Activated CD8-positive, alpha-beta memory T cell treated with anti-CD3 and anti-CD28 coated beads for 48 hours (primary cell): ENCODE measurements around the gene ZPBP2.

Experiments
- DNase-seq, 3 experiments: peaks; one replicate each; pipeline ENCODE4 v3.0.0-alpha.2; 2020; ENCODE audit warnings: low read depth in 2 of 3, low spot score in 2 of 3

Gene ZPBP2

DNA sequence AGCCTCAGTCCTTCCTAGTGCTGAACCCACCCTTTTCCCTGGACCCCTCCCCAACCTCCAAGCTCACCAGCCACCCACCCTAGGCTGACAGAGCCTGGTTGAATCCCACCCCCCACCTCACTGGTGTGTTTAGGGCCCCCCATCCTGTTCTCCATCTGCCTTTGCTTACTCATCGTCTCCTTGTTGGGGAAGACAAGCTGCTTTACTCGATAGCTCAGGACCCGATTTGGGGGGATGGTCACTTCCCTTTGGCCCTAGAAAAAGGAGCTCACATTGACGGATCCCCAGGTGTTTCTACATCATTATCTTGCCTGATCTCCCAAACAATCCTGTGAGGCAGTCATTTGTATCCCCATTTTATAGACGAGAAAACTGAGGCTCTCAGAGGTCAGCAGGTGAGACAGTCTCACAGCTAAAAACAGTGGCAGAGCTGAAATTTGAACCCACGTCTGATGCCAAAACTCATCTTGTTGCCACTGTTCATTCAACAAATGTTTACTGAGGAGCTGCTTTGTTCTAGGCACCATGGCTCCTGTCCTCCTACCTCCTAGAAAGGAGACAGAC lies 40.9 kb downstream of the ZPBP2 start:
- no peak for DNase-seq

GRCh38 chr17:39913989-39914388 lies 46.0 kb downstream of the ZPBP2 start:
- no peak for DNase-seq

- no peak for DNase-seq
These were observed 47.6 kb downstream of the ZPBP2 start for GRCh38 chr17:39915559-39915958.

GRCh38 chr17:39916918-39917317 lies 48.9 kb downstream of the ZPBP2 start:
- DNase-seq = no peak

- no peak for DNase-seq
These were observed 51.2 kb downstream of the ZPBP2 start for GRCh38 chr17:39919087-39919683.

DNA sequence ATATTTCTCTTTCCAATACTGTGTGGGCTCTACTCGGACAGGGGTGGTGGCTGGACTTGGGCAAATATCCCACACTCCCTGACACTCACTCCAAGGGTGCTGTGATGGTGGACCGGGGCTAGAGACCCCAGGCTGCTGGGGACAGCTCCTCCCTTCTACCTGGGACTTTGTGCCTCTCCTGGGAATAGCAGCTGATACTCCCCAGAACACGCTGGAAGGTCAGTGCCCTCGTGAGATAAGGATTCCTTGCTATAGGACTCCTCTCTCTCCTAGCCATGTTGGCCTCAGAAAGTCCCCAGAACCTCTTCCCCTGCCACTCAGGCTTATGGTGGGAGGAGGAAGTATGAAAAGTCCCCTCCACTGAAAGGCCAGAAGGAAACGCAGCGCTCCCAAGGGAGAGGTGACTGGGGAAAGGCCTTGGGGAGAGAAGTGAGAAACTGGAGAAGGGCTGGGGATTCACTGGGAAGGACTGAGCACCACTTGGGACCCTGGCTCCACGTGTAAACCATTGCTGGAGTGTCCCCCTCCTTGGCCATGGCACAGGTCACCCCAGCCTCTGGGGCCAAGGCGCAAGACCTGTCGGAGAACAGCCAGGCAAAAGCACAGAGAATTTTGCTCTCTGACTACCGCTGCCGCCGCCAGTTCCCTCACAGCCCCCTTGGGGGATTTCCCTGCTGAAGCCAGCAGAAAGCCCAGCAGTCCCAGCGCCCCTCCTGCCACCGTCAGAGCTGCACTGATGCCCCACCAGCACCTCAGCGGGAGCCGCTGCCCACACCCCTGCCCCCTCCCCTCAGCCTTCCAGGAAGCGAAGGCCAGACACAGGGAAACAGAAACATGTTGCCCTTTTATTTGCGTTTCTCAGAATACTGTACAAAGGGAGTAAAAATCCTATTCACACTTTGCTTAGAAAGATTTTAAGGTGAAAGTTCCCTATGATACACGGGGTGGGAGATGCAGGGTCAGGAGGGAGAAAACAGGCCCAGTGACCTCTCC lies 52.5 kb downstream of the ZPBP2 start:
- peak in 1 of 3 experiments; percentile 53 for DNase-seq

DNA sequence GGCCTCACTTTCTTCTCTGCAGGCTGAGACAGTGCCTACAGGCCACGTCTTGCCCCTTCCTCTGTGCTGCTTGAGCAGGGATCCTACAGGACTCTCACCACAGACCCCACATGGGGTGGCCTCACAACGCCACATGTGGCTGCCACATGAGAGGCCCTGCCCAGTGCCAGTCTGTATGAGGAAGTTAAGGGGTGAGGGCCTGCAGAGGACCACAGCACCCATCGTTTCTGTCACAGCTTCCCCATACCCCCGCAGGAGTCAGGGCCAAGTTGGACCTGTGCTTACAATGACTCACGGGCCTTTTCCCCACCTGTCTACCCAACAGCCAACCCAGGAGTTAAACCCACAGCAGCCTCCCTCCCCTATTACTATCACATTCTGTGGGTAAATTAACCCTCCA lies 53.3 kb downstream of the ZPBP2 start:
- no peak for DNase-seq

GRCh38 chr17:39922006-39922405 lies 54.0 kb downstream of the ZPBP2 start:
- DNase-seq = no peak

DNA sequence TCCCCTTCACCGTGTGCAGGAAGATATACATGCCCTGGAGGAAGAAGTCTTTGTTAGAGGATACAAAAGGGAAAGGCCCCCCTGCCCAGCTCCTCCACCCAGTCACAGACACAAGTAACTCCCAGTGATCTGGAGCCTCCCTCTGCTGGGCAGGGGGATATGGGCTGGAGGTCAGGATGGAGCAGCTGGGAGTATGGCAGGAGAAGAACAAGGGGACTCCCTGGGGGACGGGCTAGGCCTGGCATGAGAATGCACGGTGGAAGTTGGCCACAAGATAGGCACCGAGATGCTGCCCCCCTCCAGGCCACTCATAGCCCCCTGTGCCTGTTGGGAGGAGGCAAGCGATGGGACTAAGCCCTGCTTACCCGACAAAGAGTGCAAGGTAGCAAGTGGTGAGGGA lies 55.2 kb downstream of the ZPBP2 start:
- no peak for DNase-seq

GRCh38 chr17:39923836-39924690 lies 56.1 kb downstream of the ZPBP2 start:
- DNase-seq = no peak

DNA sequence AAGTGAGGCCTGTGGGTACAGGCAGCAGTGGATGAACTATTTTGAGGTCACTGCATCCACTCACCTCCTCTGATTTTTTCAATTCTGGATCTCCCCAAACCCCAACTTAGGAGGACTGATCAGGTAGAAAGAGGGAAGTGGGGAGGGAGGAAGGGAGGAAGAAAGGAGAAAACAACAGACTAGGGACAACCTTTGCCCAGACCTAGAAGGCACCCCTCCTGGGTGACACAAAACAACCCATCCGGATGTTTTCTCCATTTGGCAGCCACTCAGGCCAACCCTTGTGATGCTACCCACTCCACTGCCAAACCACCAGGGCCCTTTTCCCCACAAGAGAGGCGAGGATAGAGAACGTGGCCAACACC lies 56.7 kb downstream of the ZPBP2 start:
- DNase-seq = no peak

GRCh38 chr17:39925282-39926134 lies 57.5 kb downstream of the ZPBP2 start:
- no peak for DNase-seq

GRCh38 chr17:39926135-39926587 lies 58.2 kb downstream of the ZPBP2 start:
- no peak for DNase-seq

DNA sequence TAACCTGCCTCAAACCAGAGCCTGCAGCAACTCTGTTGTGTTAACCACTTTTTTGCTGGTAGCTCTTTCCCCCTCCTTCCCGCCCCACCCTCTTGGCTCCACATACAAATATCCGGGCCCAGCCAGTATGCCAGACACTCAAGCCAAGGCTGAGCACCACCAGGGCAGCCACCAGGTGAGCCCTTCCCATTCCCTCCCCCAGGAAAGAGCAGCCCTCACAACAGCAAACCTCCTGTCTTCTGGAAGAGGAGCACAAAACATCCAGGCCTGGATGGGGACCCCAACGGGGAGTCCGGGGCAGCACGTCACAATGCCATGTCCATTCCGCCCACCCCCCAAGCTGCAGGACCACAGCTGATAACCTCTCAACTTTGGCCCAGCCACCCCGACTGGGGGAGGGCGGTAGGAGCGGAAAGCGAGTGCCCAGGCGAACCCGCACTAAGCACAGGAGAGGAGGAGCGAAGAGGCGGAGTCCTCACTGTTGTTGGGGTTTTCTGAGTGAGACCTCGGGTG lies 58.6 kb downstream of the ZPBP2 start:
- peak in 1 of 3 experiments; percentile 30 for DNase-seq
